Occipital lobe (tissue), 2 donors: ENCODE measurements around the gene CIBAR2. TPM values are rescaled to one million over a fixed set of nuclear protein-coding genes. Genes with fewer than 3 reads are reported as not detected.

ENCODE experiments used
- DNase-seq: peaks from one replicate; lab custom pipeline; 2025; lab: John Stamatoyannopoulos, UW
- total RNA-seq: library from RNA; depleted of rRNA; stranded (reverse); fragments of >200 nt; gene quantifications from one replicate; pipeline ENCODE4 v1.2.3, GENCODE V29; 2014

CIBAR2 gene
- total RNA-seq, 1 donor from 2014 or later, result not detected

DNA sequence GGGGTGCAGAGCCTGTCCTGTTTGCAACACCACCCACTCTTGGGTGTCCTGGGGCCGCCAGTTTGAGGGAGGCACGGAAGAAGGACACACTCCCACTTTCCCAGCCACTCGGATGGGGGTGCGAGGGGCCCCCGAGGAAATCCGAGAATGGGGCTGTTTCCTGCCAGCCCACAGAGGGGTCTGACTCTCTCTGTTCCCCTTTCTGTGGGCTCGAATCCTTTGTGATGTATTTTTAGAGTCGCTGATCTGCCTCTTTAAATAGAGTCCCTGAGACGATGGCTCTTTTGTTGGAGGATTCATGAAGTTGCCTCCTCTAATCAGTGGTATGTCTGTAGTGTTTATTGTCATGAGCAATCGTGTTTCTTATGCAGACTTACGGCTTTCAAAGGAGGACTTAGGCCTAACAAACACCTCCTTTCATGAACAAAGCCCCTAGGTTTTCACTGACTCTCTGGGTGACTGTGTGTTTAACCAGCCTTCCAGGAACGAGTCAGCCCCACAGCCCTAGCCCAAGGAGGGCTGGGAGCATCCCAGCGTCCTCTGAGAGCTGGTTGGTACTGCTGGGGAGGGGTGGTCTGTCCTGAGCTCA, 29.1 kb downstream of the CIBAR2 start:
- DNase-seq, result no peak

- DNase-seq, result no peak
Observed at GRCh38 chr16:85082173-85083050, 29.9 kb downstream of the CIBAR2 start.

- no peak for DNase-seq
Observed at GRCh38 chr16:85081765-85082164, 30.5 kb downstream of the CIBAR2 start.

- DNase-seq, result no peak
Observed at GRCh38 chr16:85081038-85081437, 31.2 kb downstream of the CIBAR2 start.

GRCh38 chr16:85079785-85080570, 32.3 kb downstream of the CIBAR2 start:
- DNase-seq, result no peak

DNA sequence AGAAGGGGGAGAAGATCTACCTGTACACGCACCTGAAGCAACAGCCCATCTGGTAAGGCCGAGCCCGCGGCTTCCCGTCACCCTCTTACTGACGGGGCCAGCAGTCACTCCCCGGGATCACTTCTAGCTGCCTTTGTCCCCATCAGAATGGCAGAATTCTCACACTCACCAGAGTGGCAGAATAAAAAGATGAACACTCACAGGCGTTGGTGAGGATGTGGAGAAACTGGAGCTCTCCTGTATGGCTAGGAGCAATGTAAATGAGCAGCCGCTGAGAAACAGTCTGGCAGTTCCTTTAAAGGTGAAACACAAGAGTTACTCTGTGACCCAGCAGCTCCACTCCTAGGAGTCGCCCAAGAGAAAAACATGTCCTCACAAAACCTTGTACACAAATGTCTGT, 33.3 kb downstream of the CIBAR2 start:
- DNase-seq, result no peak

GRCh38 chr16:85078226-85078625, 34.0 kb downstream of the CIBAR2 start:
- DNase-seq, result no peak

- no peak for DNase-seq
Observed at GRCh38 chr16:85077576-85078125, 34.6 kb downstream of the CIBAR2 start.

DNA sequence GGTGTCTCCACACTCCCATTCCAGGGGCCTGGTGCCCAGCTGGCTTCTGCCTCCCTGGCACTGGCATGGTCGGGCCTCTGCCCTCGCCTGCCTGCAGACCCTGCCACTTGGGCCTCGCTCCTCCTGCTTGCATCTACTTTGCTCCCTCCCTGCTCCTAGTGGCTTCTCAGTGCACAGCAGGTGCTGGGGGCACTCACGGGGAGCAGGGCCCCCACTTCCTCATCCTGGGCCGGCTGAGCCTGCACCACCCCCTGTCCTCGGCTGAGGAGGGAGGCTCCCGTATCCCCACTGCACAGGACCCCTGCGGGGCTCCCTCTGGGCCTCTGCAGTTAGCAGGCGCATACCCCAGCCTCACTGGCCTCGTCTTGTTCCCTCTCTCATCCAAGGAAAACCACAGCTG, 35.2 kb downstream of the CIBAR2 start:
- DNase-seq, result no peak

DNA sequence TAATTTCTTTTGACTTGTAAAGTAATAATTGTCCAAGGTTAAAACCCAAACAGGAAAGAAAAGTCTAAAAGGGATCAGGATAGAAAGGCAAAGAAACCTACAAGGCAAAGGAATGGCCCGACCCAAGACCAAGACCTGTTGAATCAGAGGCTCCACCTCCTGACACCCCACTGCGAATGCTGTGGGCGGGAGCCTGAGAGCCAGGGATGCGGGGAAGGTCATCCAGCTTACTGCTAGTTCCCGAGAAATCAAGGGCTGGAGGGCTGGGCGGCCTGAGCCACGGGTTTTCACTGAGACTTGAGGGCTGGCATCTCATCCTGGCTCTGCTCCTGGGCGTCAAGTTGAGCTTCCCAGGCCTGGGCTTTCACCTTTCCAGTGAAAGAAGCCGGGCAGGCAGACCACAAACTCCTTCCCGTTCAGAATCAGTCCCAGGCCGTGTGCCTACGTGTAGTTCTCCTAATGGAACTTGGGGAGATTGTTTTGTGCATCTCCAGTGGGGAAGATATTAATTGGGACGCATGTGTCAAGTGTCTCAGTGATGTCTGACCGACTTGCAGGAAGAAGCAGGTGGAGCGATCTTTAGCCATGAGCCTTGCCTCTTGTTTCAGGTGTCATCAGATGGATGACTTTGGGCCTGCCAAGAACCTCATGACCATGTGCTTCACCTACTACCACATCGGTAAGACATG, 36.9 kb downstream of the CIBAR2 start:
- DNase-seq, result no peak

- no peak for DNase-seq
Observed at GRCh38 chr16:85074225-85074914, 37.9 kb downstream of the CIBAR2 start.

DNA sequence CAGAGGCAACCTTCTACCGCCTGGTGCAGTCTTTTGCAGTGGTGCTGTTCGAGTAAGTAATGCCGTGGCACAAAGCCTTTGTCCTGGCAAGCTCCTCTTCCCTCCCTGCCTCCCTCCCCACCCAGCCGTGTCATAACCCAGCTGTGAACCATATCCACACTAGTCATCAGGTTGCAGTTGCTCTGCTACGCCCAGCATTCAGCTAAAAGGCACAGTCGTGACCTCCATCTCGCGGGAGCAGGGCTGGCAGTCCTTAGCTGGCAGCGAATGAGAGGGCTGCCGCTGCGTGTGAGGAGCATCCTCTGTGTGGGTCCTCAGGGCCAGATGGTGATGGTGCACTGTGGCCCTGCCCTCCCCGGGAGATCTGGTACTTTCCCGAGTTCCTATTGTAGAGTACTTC, 39.3 kb downstream of the CIBAR2 start:
- DNase-seq, result no peak

GRCh38 chr16:85072076-85072860, 40.0 kb downstream of the CIBAR2 start:
- DNase-seq, result no peak

DNA sequence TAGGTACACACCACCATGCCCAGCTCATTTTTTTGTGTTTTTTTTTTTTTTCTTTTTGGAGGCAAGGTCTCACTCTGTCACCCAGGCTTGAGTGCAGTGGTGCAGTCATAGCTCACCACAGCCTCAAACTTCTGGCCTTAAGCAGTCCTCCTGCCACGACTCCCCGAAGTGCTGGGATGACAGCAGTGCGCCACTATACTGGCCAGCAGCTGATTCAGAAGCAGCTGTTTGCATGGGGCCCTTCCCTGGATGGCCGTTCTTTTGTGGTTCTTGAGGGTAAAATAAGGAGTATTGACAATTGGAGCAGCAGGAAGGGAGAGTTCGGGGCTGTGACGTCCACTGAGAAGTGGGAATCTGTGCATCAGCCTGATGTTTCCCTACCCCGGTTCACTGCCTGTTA, 43.1 kb downstream of the CIBAR2 start:
- DNase-seq, result no peak

DNA sequence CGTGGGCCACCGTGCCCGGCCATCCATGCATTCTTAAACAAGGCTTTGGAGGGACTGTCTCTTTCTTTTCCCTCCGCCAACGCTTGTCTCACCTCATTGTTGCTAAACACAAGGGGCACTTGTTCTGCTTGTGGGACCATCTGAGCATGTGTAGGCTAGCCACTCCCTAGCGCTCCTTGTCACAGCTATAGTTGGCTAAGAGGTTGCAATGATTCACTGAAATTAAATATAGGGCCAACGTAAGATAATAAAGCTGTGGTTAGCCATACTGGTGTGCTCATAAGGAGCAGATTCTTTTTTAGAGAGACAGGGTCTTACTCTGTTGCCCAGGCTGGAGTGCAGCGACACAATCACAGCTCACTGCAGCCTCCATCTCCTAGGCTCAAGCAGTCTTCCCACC, 43.5 kb downstream of the CIBAR2 start:
- no peak for DNase-seq

GRCh38 chr16:85067426-85067825, 44.8 kb downstream of the CIBAR2 start:
- DNase-seq, result no peak

- DNase-seq, result no peak
Observed at GRCh38 chr16:85067024-85067423, 45.2 kb downstream of the CIBAR2 start.

- no peak for DNase-seq
Observed at GRCh38 chr16:85066346-85066885, 45.9 kb downstream of the CIBAR2 start.

- no peak for DNase-seq
Observed at GRCh38 chr16:85065099-85065498, 47.2 kb downstream of the CIBAR2 start.

GRCh38 chr16:85064186-85064585, 48.1 kb downstream of the CIBAR2 start:
- DNase-seq, result no peak
